ENCODE data around the gene CCDC59.
"Not testable (repeated sequence)": the region's sequence is repeated elsewhere in the genome, so short reads cannot be mapped to it uniquely, and the experiment has no call there.

CCDC59 gene

GRCh38 chr12:82358200-82359114 is at the start of gene CCDC59, which contains the start of gene METTL25:
Gene CCDC59 (minus strand): TSS chr12:82358387. CDS start chr12:82358376, 11 bp downstream.
Gene METTL25 (plus strand): TSS chr12:82358529. CDS start chr12:82358566, 37 bp downstream.
- DNase-seq, result peak; percentile 99

- no peak for DNase-seq
Observed at GRCh38 chr12:82407481-82407880, 49.3 kb upstream of the CCDC59 start.

GRCh38 chr12:82406651-82407050 is 48.5 kb upstream of the CCDC59 start:
- DNase-seq, result no peak

- DNase-seq, result no peak
Observed at GRCh38 chr12:82400819-82401218, 42.6 kb upstream of the CCDC59 start.

- no peak for DNase-seq
Observed at GRCh38 chr12:82398879-82399278, 40.7 kb upstream of the CCDC59 start.

GRCh38 chr12:82383930-82384552 is 25.9 kb upstream of the CCDC59 start:
- DNase-seq, result no peak

- no peak for DNase-seq
Observed at GRCh38 chr12:82378997-82379396, 20.8 kb upstream of the CCDC59 start.

- DNase-seq, result no peak
Observed at GRCh38 chr12:82375201-82375600, 17.0 kb upstream of the CCDC59 start.

GRCh38 chr12:82366197-82366596 is 8.0 kb upstream of the CCDC59 start:
- DNase-seq, result no peak

- no peak for DNase-seq
Observed at GRCh38 chr12:82363990-82364389, 5.8 kb upstream of the CCDC59 start.

- no peak for DNase-seq
Observed at GRCh38 chr12:82361461-82361915, 3.3 kb upstream of the CCDC59 start.

GRCh38 chr12:82360834-82361233 is 2.6 kb upstream of the CCDC59 start:
- not testable (repeated sequence) for DNase-seq

- no peak for DNase-seq
Observed at GRCh38 chr12:82359115-82359478, 910 bp upstream of the CCDC59 start.

- DNase-seq, result no peak
Observed at GRCh38 chr12:82357845-82358199, 365 bp downstream of the CCDC59 start.

- DNase-seq, result no peak
Observed at GRCh38 chr12:82357340-82357739, 847 bp downstream of the CCDC59 start.

GRCh38 chr12:82351390-82351789 is 6.8 kb downstream of the CCDC59 start:
- no peak for DNase-seq

GRCh38 chr12:82350161-82350560 is 8.0 kb downstream of the CCDC59 start:
- DNase-seq, result no peak

GRCh38 chr12:82329508-82329907 is 28.7 kb downstream of the CCDC59 start:
- no peak for DNase-seq

GRCh38 chr12:82327861-82328260 is 30.3 kb downstream of the CCDC59 start:
- DNase-seq, result no peak

- DNase-seq, result no peak
Observed at GRCh38 chr12:82326905-82327503, 31.2 kb downstream of the CCDC59 start.

GRCh38 chr12:82325540-82326336 is 32.4 kb downstream of the CCDC59 start:
- DNase-seq, result no peak

GRCh38 chr12:82319276-82319675 is 38.9 kb downstream of the CCDC59 start:
- no peak for DNase-seq

- DNase-seq, result no peak
Observed at GRCh38 chr12:82314406-82314892, 43.7 kb downstream of the CCDC59 start.

Measured in activated T-cell treated with anti-CD3 and anti-CD28 coated beads for 4 hours (primary cell).